Panc1 (cell line): ENCODE data around the gene BANF2. TPM values are rescaled to one million over a fixed set of nuclear protein-coding genes. Genes with fewer than 3 reads are reported as not detected.

Source experiments
- ATAC-seq: fragments of 200-7000 bp; cut with Tn5 transposase; 2 replicates; pipeline ENCODE4 v1.9.1; 2020; ENCODE audit warnings: mild to moderate bottlenecking, moderate library complexity
- BruUV-seq: library from RNA; stranded (reverse); fragments of 400-500 nt; replicated peaks from 2 replicates; lab custom pipeline; 2021; lab: Mats Ljungman, UMichigan
- CTCF ChIA-PET: fragments of 300-600 bp; sonication (Branson Sonifier 250); formaldehyde crosslinking; loops from one replicate; lab custom pipeline; 2022; ENCODE audit warnings: antibody characterized with exemption; lab: Charles Lee
- POLR2A ChIA-PET: fragments of 300-600 bp; sonication (Branson Sonifier 250); formaldehyde crosslinking; loops from one replicate; lab custom pipeline; 2022; ENCODE audit warnings: antibody characterized with exemption; lab: Charles Lee
- DNase-seq: peaks from one replicate; pipeline ENCODE4 v3.0.0-alpha.2; 2010; ENCODE audit warnings: low read depth, low spot score
- H3K27ac ChIP-seq: 2 replicates; pipeline ENCODE4 v1.5.1; 2011; ENCODE audit warnings: mild to moderate bottlenecking, low read length, inconsistent platforms
- H3K27me3 ChIP-seq: fragments of 200-500 bp; sonication (Bioruptor generic); 2 replicates; pipeline ENCODE4 v1.6.0; 2014; ENCODE audit warnings: low read length, inconsistent platforms; ENCODE audit not compliant: control insufficient read depth, insufficient read depth
- H3K36me3 ChIP-seq: fragments of 200-500 bp; sonication (Bioruptor generic); 2 replicates; pipeline ENCODE4 v1.5.1; 2014; ENCODE audit warnings: inconsistent platforms, mild to moderate bottlenecking, low read length, moderate library complexity; ENCODE audit not compliant: control insufficient read depth, insufficient read depth
- H3K4me1 ChIP-seq: 2 replicates; pipeline ENCODE4 v1.5.1; 2011; ENCODE audit warnings: inconsistent platforms, mild to moderate bottlenecking, low read length, moderate library complexity; ENCODE audit not compliant: control insufficient read depth, insufficient read depth
- H3K4me3 ChIP-seq, 2 experiments: 2 replicates each; pipeline ENCODE4 v1.5.1; 2011 to 2012; ENCODE audit warnings: low read depth in 2 of 2, low read length in 2 of 2, mild to moderate bottlenecking in 2 of 2, inconsistent platforms in 1 of 2, moderate library complexity in 1 of 2
- H3K9me3 ChIP-seq: fragments of 200-500 bp; sonication (Bioruptor generic); 2 replicates; pipeline ENCODE4 v1.5.1; 2014; ENCODE audit warnings: low read depth, mild to moderate bottlenecking, inconsistent platforms, low read length, moderate library complexity; ENCODE audit not compliant: control insufficient read depth, insufficient read depth
- POLR2AphosphoS5 ChIP-seq: IDR thresholded peaks from 2 replicates; pipeline ENCODE4 v1.6.1; 2012; ENCODE audit warnings: mild to moderate bottlenecking, low read depth, low read length, moderate library complexity
- SIN3A ChIP-seq: IDR thresholded peaks from 2 replicates; pipeline ENCODE4 v1.6.1; 2012; ENCODE audit warnings: low read depth, mild to moderate bottlenecking, low read length, moderate library complexity, borderline replicate concordance; ENCODE audit not compliant: insufficient read depth
- TCF7L2 ChIP-seq: IDR thresholded peaks from 2 replicates; pipeline ENCODE4 v1.6.1; 2011; ENCODE audit warnings: mild to moderate bottlenecking, low read depth, low read length, inconsistent platforms
- in situ Hi-C: cut with HindIII; loops from 2 replicates; pipeline ENCODE4 v1.10.0; 2016; ENCODE audit warnings: low sequenced_read_pairs, low pct_unique_long_range_greater_than_20kb
- intact Hi-C: fragments of 100-400 bp; cut with micrococcal nuclease; formaldehyde crosslinking; loops from one replicate; pipeline ENCODE4 v1.10.0; 2022; ENCODE audit not compliant: unreplicated experiment
- total RNA-seq: library from RNA; stranded (reverse); gene quantifications from one replicate; pipeline ENCODE4 v1.2.1, GENCODE V29; 2021; ENCODE audit not compliant: unreplicated experiment
- TF ChIP-seq, protein P1 (sequence below), 2 experiments: IDR thresholded peaks; 2 replicates each; pipeline ENCODE4 v1.6.1; 2011 to 2012; ENCODE audit warnings: low read depth in 2 of 2, control low read depth in 1 of 2, low read length in 1 of 2, mild to moderate bottlenecking in 1 of 2, moderate library complexity in 1 of 2; ENCODE audit not compliant: insufficient read depth in 1 of 2
- TF ChIP-seq, protein P2 (sequence below): fragments of 450-650 bp; IDR thresholded peaks from 2 replicates; pipeline ENCODE4 v1.5.1; 2017; ENCODE audit warnings: mild to moderate bottlenecking

The BANF2 gene
- total RNA-seq, 1 experiment from 2014 or later, result not detected

DNA sequence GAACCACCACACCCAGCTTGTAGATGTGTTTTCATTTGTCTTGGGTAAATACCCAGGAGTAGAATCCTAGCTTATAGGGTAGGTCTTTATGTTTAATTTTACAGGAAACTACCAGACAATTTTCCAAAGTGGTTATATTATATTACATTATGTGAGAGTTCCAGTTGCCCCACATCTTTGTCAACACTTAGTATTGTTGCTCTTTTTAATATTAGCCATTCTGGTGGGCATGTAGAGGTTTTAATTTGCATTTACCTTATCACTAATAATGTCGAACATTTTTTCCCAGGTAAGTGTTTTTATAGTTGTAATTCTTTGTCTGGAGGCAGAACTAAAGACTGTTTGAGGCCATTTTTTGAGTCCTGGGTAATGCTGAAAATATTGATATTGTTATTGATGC is 3.5 kb upstream of the BANF2 start:
- DNase-seq (no peak), ATAC-seq (no peak)
- no TSS peak for BruUV-seq
- H3K4me1 ChIP-seq, result no peaks in the 10 kb centered on the region
- no peaks in the 10 kb centered on the region for H3K9me3 ChIP-seq
- no peaks in the 10 kb centered on the region for H3K36me3 ChIP-seq
- intact Hi-C loops, result no loop called here
- TF ChIP-seq, protein P1, sequence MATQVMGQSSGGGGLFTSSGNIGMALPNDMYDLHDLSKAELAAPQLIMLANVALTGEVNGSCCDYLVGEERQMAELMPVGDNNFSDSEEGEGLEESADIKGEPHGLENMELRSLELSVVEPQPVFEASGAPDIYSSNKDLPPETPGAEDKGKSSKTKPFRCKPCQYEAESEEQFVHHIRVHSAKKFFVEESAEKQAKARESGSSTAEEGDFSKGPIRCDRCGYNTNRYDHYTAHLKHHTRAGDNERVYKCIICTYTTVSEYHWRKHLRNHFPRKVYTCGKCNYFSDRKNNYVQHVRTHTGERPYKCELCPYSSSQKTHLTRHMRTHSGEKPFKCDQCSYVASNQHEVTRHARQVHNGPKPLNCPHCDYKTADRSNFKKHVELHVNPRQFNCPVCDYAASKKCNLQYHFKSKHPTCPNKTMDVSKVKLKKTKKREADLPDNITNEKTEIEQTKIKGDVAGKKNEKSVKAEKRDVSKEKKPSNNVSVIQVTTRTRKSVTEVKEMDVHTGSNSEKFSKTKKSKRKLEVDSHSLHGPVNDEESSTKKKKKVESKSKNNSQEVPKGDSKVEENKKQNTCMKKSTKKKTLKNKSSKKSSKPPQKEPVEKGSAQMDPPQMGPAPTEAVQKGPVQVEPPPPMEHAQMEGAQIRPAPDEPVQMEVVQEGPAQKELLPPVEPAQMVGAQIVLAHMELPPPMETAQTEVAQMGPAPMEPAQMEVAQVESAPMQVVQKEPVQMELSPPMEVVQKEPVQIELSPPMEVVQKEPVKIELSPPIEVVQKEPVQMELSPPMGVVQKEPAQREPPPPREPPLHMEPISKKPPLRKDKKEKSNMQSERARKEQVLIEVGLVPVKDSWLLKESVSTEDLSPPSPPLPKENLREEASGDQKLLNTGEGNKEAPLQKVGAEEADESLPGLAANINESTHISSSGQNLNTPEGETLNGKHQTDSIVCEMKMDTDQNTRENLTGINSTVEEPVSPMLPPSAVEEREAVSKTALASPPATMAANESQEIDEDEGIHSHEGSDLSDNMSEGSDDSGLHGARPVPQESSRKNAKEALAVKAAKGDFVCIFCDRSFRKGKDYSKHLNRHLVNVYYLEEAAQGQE (IDR thresholded peaks at IDR 0.05; ENCODE audit: insufficient read depth in 1 of 2, low read depth in 2 of 2, low read length in 1 of 2), result no peak
- TF ChIP-seq TCF7L2, result no peak
- TF ChIP-seq, protein P2, sequence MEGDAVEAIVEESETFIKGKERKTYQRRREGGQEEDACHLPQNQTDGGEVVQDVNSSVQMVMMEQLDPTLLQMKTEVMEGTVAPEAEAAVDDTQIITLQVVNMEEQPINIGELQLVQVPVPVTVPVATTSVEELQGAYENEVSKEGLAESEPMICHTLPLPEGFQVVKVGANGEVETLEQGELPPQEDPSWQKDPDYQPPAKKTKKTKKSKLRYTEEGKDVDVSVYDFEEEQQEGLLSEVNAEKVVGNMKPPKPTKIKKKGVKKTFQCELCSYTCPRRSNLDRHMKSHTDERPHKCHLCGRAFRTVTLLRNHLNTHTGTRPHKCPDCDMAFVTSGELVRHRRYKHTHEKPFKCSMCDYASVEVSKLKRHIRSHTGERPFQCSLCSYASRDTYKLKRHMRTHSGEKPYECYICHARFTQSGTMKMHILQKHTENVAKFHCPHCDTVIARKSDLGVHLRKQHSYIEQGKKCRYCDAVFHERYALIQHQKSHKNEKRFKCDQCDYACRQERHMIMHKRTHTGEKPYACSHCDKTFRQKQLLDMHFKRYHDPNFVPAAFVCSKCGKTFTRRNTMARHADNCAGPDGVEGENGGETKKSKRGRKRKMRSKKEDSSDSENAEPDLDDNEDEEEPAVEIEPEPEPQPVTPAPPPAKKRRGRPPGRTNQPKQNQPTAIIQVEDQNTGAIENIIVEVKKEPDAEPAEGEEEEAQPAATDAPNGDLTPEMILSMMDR, result no peak
- TF ChIP-seq SIN3A, result no peak
- no peak for TF ChIP-seq POLR2AphosphoS5
- no peak overlapping the region for H3K27ac ChIP-seq
- no peaks in the 10 kb centered on the region; the same call in 1 of the 2 replicates for H3K27me3 ChIP-seq
- no peak overlapping the region for H3K4me3 ChIP-seq
- ChIA-PET POLR2A (no interaction called here), CTCF (interaction anchor here (0.6 kb wide), 1 partner anchor 11 kb away, joined by 4 read pairs; no protein-coding TSS in a partner anchor)
- in situ Hi-C loops, result no loop called here

DNA sequence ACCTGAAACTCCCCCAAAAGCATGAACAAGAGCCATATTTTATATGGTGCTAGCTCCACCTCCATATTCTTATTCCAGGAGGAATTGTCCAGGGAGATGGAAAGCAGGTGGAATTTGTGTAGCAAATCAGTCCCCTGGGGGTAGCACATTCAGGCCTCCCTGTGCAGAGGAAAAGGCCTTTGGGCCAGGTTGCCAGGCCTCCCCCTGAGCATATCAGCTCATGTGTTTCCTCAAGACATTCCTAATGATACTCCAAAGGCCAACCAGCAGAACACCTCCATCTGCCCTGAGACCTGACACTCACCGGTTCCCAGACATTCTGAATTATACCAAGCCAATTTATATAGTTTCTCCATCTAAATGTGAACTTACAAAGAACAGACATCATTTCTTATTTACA is 2.6 kb upstream of the BANF2 start:
- TF ChIP-seq, protein P1 (IDR thresholded peaks at IDR 0.05; ENCODE audit: insufficient read depth in 1 of 2, low read depth in 2 of 2, low read length in 1 of 2), result no peak
- TF ChIP-seq TCF7L2 (no peak), POLR2AphosphoS5 (no peak)
- Histone ChIP-seq H3K9me3 (no peaks in the 10 kb centered on the region), H3K27ac (no peak overlapping the region), H3K27me3 (no peaks in the 10 kb centered on the region), H3K36me3 (no peaks in the 10 kb centered on the region), H3K4me1 (no peaks in the 10 kb centered on the region), H3K4me3 (no peak overlapping the region)
- ATAC-seq (no peak), DNase-seq (no peak)
- BruUV-seq, result no TSS peak
- in situ Hi-C loops (no loop called here), intact Hi-C loops (no loop called here)
- POLR2A ChIA-PET, result no interaction called here
- CTCF ChIA-PET, result no interaction called here
